Fibroblast of villous mesenchyme (primary cell): ENCODE measurements around the gene ADGB. TPM values are rescaled to one million over a fixed set of nuclear protein-coding genes. Genes with fewer than 3 reads are reported as not detected.
"Not testable (repeated sequence)": the region's sequence is repeated elsewhere in the genome, so short reads cannot be mapped to it uniquely, and the experiment has no call there.

Source experiments
- DNase-seq: peaks from one replicate; pipeline ENCODE4 v3.0.0-alpha.2; 2010; ENCODE audit warnings: low read depth
- H3K4me3 ChIP-seq: 2 replicates; pipeline ENCODE4 v1.5.1; 2011; ENCODE audit warnings: low read depth, mild to moderate bottlenecking, low read length
- total RNA-seq: library from RNA; depleted of rRNA; stranded (reverse); fragments of >200 nt; gene quantifications from 2 replicates; pipeline ENCODE4 v1.2.3, GENCODE V29; 2012
- TF ChIP-seq, protein P1 (sequence below): IDR thresholded peaks from 2 replicates; pipeline ENCODE4 v1.5.1; 2012; ENCODE audit warnings: low read depth, mild to moderate bottlenecking, low read length; ENCODE audit not compliant: insufficient read depth

Gene ADGB
- total RNA-seq: not detected in 2 replicates

- TF ChIP-seq, protein P1, sequence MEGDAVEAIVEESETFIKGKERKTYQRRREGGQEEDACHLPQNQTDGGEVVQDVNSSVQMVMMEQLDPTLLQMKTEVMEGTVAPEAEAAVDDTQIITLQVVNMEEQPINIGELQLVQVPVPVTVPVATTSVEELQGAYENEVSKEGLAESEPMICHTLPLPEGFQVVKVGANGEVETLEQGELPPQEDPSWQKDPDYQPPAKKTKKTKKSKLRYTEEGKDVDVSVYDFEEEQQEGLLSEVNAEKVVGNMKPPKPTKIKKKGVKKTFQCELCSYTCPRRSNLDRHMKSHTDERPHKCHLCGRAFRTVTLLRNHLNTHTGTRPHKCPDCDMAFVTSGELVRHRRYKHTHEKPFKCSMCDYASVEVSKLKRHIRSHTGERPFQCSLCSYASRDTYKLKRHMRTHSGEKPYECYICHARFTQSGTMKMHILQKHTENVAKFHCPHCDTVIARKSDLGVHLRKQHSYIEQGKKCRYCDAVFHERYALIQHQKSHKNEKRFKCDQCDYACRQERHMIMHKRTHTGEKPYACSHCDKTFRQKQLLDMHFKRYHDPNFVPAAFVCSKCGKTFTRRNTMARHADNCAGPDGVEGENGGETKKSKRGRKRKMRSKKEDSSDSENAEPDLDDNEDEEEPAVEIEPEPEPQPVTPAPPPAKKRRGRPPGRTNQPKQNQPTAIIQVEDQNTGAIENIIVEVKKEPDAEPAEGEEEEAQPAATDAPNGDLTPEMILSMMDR: no peak
- peak within 1 kb of the TSS; percentile 61 for H3K4me3 ChIP-seq
- DNase-seq: peak; percentile 61
Observed at GRCh38 chr6:146598772-146599405, at the start of gene ADGB. ADGB (plus strand) TSS chr6:146598972; CDS start chr6:146599041, 69 bp downstream.

- DNase-seq: peak; percentile 62
- TF ChIP-seq, protein P1: no peak
- H3K4me3 ChIP-seq: no peak overlapping the region
Observed at GRCh38 chr6:146550911-146551310, 47.9 kb upstream of the ADGB start.

- DNase-seq: peak; percentile 46
Observed at GRCh38 chr6:146551545-146551944, 47.2 kb upstream of the ADGB start.

GRCh38 chr6:146553377-146554135 lies 45.2 kb upstream of the ADGB start:
- TF ChIP-seq, protein P1: no peak
- no peak for DNase-seq
- H3K4me3 ChIP-seq: no peak overlapping the region

More at GRCh38 chr6:146551545-146551944, 47.2 kb upstream of the ADGB start:
- TF ChIP-seq, protein P1: no peak
- no peak overlapping the region for H3K4me3 ChIP-seq

DNA sequence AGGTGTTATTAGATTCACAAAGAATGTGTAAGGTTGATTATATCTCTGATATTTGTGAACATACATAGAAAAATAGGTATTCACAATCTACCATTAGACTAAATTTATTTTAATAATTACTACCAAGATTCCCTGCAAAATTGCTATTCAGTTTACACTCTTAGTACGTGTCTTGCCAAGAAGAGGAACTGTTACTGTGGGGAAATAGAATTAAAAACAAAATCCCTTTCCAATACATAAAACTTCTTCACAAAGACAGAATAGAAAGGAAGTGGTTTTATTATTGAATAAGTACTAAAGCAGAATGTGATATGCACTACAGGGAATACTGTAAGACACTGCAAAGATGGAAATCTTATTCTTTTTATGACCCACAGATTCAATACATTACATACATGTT lies 38.2 kb upstream of the ADGB start:
- H3K4me3 ChIP-seq: no peak overlapping the region
- no peak for DNase-seq
- TF ChIP-seq, protein P1: no peak

DNA sequence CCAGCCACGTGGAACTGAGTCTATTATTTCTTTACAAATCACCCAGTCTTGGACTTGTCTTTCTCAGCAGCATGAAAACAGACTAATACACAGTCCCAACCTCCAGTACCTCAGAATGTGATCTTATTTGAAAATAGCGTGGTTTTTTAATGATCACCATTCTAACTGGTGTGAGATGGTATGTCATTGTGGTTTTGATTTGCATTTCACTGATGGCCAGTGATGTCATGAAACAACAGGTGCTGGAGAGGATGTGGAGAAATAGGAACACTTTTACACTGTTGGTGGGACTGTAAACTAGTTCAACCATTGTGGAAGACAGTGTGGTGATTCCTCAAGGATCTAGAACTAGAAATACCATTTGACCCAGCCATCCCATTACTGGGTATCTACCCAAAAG lies 32.1 kb upstream of the ADGB start:
- not testable (repeated sequence) for DNase-seq, H3K4me3 ChIP-seq

GRCh38 chr6:146568619-146569018 lies 30.2 kb upstream of the ADGB start:
- not testable (repeated sequence) for H3K4me3 ChIP-seq, DNase-seq
